HepG2 (cell line): ENCODE data around the gene GNA12. TPM values are rescaled to one million over a fixed set of nuclear protein-coding genes. Genes with fewer than 3 reads are reported as not detected.

Experiments
- FOXK1 ChIP-seq: sonication (generic); formaldehyde crosslinking; IDR thresholded peaks from 2 replicates; pipeline ENCODE4 v1.4.0; 2020; ENCODE audit warnings: low read depth, missing genetic modification reagents, borderline replicate concordance
- JARID2 ChIP-seq: sonication (generic); formaldehyde crosslinking; IDR thresholded peaks from 2 replicates; pipeline ENCODE4 v1.8.1; 2023; ENCODE audit warnings: missing genetic modification reagents, inconsistent platforms; ENCODE audit not compliant: insufficient replicate concordance
- KDM1A ChIP-seq: IDR thresholded peaks from 2 replicates; pipeline ENCODE4 v1.6.1; 2016; ENCODE audit warnings: missing compliant biosample characterization
- KIAA2018 ChIP-seq: sonication (generic); formaldehyde crosslinking; IDR thresholded peaks from 2 replicates; pipeline ENCODE4 v1.5.0; 2020; ENCODE audit warnings: mild to moderate bottlenecking, missing genetic modification reagents, borderline replicate concordance
- MLXIP ChIP-seq: sonication (generic); formaldehyde crosslinking; IDR thresholded peaks from 2 replicates; pipeline ENCODE4 v1.9.0; 2021; ENCODE audit warnings: missing genetic modification reagents, borderline replicate concordance
- REXO4 ChIP-seq: sonication (generic); formaldehyde crosslinking; IDR thresholded peaks from 2 replicates; pipeline ENCODE4 v1.8.0; 2022; ENCODE audit warnings: missing genetic modification reagents, mild to moderate bottlenecking, borderline replicate concordance
- SP140L ChIP-seq: sonication (generic); formaldehyde crosslinking; IDR thresholded peaks from 2 replicates; pipeline ENCODE4 v1.4.0; 2020; ENCODE audit warnings: missing genetic modification reagents, borderline replicate concordance
- ZC3H13 ChIP-seq: sonication (generic); formaldehyde crosslinking; IDR thresholded peaks from 2 replicates; pipeline ENCODE4 v1.8.1; 2023; ENCODE audit warnings: mild to moderate bottlenecking, missing genetic modification reagents, moderate library complexity
- ZNF232 ChIP-seq: sonication (generic); formaldehyde crosslinking; IDR thresholded peaks from 2 replicates; pipeline ENCODE4 v1.4.0; 2020; ENCODE audit warnings: missing genetic modification reagents, borderline replicate concordance
- ZNF251 ChIP-seq: sonication (generic); formaldehyde crosslinking; IDR thresholded peaks from 2 replicates; pipeline ENCODE4 v1.9.0; 2021; ENCODE audit warnings: mild to moderate bottlenecking, missing genetic modification reagents
- ZNF367 ChIP-seq: sonication (generic); formaldehyde crosslinking; IDR thresholded peaks from 2 replicates; pipeline ENCODE4 v1.4.0; 2020; ENCODE audit warnings: missing genetic modification reagents, borderline replicate concordance
- ZNF790 ChIP-seq: sonication (generic); formaldehyde crosslinking; IDR thresholded peaks from 2 replicates; pipeline ENCODE4 v1.8.0; 2022; ENCODE audit warnings: missing genetic modification reagents, mild to moderate bottlenecking, borderline replicate concordance
- ZNF891 ChIP-seq: sonication (generic); formaldehyde crosslinking; IDR thresholded peaks from 2 replicates; pipeline ENCODE4 v1.5.0; 2020; ENCODE audit warnings: mild to moderate bottlenecking, missing genetic modification reagents
- ZSCAN31 ChIP-seq: sonication (generic); formaldehyde crosslinking; IDR thresholded peaks from 2 replicates; pipeline ENCODE4 v1.5.0; 2020; ENCODE audit warnings: low read depth, mild to moderate bottlenecking, missing genetic modification reagents
- polyA plus RNA-seq, 8 experiments: library from polyadenylated mRNA; depleted of rRNA in 3 of 8; stranded (reverse) in 7 of 8; unstranded in 1 of 8; fragments of >200 nt; fragmentation: Illumina TruSeq in 4 of 8; extraction: Trizol in 4 of 8; gene quantifications; 2 replicates each; pipeline versions ENCODE4 v1.2.1 to v1.2.3, GENCODE V29; 2011 to 2016; ENCODE audit warnings: low read depth in 4 of 8, missing spikeins in 1 of 8, mixed read lengths in 1 of 8; ENCODE audit not compliant: insufficient read depth in 1 of 8
- total RNA-seq, 5 experiments: library from RNA; depleted of rRNA; stranded (reverse); fragments of >200 nt; fragmentation: Illumina TruSeq; extraction: Trizol; gene quantifications; 2 replicates each; pipeline ENCODE4 v1.2.3, GENCODE V29; 2016; ENCODE audit warnings: low read depth in 1 of 5
- TF ChIP-seq, protein P1 (sequence below): IDR thresholded peaks from 2 replicates; pipeline ENCODE4 v1.6.1; 2016; ENCODE audit warnings: mild to moderate bottlenecking

Gene GNA12
- total and polyA plus RNA-seq, 2 of the 13 experiments (the other 11 are each of a cell fraction or from before 2014, with no cell fraction given), result 16.2 to 50.9 TPM

DNA sequence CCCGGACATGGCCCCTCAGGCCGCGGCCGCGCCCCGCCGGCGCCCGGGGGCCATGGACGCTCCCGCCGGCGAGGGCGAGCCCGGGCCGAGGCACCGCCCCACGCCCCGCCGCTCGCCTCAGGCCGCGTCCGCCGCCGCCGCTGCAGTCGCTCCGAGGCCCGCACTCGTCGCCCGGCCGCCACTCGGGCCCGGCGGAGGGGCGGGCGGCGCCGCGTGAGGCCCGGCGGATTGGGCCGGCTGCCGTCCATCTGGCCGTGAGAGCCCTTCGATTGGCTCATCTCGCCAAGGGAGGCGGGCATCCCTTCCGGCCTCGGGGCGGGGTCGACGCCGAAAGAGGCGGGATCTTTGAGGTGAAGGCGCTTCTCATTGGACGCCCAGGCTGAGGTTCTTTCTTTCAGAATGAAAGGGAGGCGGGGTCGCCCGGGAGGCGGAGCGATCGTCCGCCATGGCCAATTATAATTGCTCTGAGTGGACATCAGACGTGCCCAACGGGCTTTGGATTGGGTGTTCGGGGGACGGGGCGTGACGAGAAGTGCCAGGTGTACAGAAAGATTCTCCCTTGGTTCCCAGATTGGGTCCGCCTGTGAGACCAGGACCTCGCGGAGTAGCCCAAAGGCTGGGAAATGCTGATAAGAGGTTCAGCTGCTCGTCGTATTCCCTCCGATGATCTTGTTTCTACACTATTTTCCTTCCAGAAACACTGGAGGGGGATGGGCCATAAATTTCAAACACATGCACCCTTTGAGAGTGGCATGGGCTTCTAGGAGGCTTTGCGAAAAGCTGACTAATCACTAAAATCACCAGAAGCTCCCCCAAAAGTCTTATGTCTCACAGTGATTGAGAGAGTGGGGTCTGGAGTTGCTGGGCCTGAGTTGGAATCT lies at the start of gene GNA12 (continued):
- TF ChIP-seq KIAA2018 (CRISPR knock-in tag) (no peak), MLXIP (CRISPR knock-in tag) (no peak), ZSCAN31 (CRISPR knock-in tag) (no peak), ZNF251 (no peak), ZNF367 (CRISPR knock-in tag) (no peak), ZNF790 (CRISPR knock-in tag) (no peak), FOXK1 (CRISPR knock-in tag) (no peak), ZC3H13 (CRISPR knock-in tag) (no peak), SP140L (CRISPR knock-in tag) (no peak), KDM1A (CRISPR knock-in tag) (no peak), JARID2 (CRISPR knock-in tag) (no peak), ZNF232 (CRISPR knock-in tag) (no peak), ZNF891 (0 out of 2 replicates have a peak, but pooled peaks have one; percentile 37), REXO4 (CRISPR knock-in tag) (no peak)
- TF ChIP-seq, protein P1, sequence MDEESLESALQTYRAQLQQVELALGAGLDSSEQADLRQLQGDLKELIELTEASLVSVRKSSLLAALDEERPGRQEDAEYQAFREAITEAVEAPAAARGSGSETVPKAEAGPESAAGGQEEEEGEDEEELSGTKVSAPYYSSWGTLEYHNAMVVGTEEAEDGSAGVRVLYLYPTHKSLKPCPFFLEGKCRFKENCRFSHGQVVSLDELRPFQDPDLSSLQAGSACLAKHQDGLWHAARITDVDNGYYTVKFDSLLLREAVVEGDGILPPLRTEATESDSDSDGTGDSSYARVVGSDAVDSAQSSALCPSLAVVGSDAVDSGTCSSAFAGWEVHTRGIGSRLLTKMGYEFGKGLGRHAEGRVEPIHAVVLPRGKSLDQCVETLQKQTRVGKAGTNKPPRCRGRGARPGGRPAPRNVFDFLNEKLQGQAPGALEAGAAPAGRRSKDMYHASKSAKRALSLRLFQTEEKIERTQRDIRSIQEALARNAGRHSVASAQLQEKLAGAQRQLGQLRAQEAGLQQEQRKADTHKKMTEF (CRISPR knock-in tag), result no peak
